Raji (cell line): ENCODE data around the gene ZSCAN10.

Experiments
- POLR2A ChIP-seq: IDR thresholded peaks from 2 replicates; pipeline ENCODE4 v1.6.1; 2011; ENCODE audit warnings: low read depth, low read length, control low read depth; ENCODE audit not compliant: insufficient read depth

Gene ZSCAN10

GRCh38 chr16:3098459-3099394 is at the start of gene ZSCAN10:
ZSCAN10 (minus strand) TSS chr16:3099294; CDS start chr16:3092937, 6,357 bp downstream.
- no peak for TF ChIP-seq POLR2A

- no peak for TF ChIP-seq POLR2A
Observed at GRCh38 chr16:3148256-3149192, 49.4 kb upstream of the ZSCAN10 start.

GRCh38 chr16:3147757-3148104 is 48.6 kb upstream of the ZSCAN10 start:
- no peak for TF ChIP-seq POLR2A

- no peak for TF ChIP-seq POLR2A
Observed at GRCh38 chr16:3147046-3147756, 48.1 kb upstream of the ZSCAN10 start.

GRCh38 chr16:3145660-3146059 is 46.6 kb upstream of the ZSCAN10 start:
- TF ChIP-seq POLR2A = no peak

GRCh38 chr16:3145151-3145550 is 46.1 kb upstream of the ZSCAN10 start:
- no peak for TF ChIP-seq POLR2A

- no peak for TF ChIP-seq POLR2A
Observed at GRCh38 chr16:3144321-3144983, 45.4 kb upstream of the ZSCAN10 start.

GRCh38 chr16:3143598-3144320 is 44.7 kb upstream of the ZSCAN10 start:
- no peak for TF ChIP-seq POLR2A

- no peak for TF ChIP-seq POLR2A
Observed at GRCh38 chr16:3143189-3143588, 44.1 kb upstream of the ZSCAN10 start.

- no peak for TF ChIP-seq POLR2A
Observed at GRCh38 chr16:3142770-3143169, 43.7 kb upstream of the ZSCAN10 start.

- TF ChIP-seq POLR2A = no peak
Observed at GRCh38 chr16:3142327-3142726, 43.2 kb upstream of the ZSCAN10 start.

- no peak for TF ChIP-seq POLR2A
Observed at GRCh38 chr16:3141781-3142311, 42.8 kb upstream of the ZSCAN10 start.

- TF ChIP-seq POLR2A = no peak
Observed at GRCh38 chr16:3140603-3141427, 41.7 kb upstream of the ZSCAN10 start.

- TF ChIP-seq POLR2A = no peak
Observed at GRCh38 chr16:3138823-3139426, 39.8 kb upstream of the ZSCAN10 start.
